Panc1 (cell line): ENCODE results near the gene B2M. TPM values are rescaled to one million over a fixed set of nuclear protein-coding genes. Genes with fewer than 3 reads are reported as not detected.
"Not testable (repeated sequence)": the region's sequence is repeated elsewhere in the genome, so short reads cannot be mapped to it uniquely, and the experiment has no call there.

Source experiments
- ATAC-seq: fragments of 200-7000 bp; cut with Tn5 transposase; 2 replicates; pipeline ENCODE4 v1.9.1; 2020; ENCODE audit warnings: mild to moderate bottlenecking, moderate library complexity
- BruUV-seq: library from RNA; stranded (reverse); fragments of 400-500 nt; replicated peaks from 2 replicates; lab custom pipeline; 2021; lab: Mats Ljungman, UMichigan
- CTCF ChIA-PET: fragments of 300-600 bp; sonication (Branson Sonifier 250); formaldehyde crosslinking; loops from one replicate; lab custom pipeline; 2022; ENCODE audit warnings: antibody characterized with exemption; lab: Charles Lee
- POLR2A ChIA-PET: fragments of 300-600 bp; sonication (Branson Sonifier 250); formaldehyde crosslinking; loops from one replicate; lab custom pipeline; 2022; ENCODE audit warnings: antibody characterized with exemption; lab: Charles Lee
- DNase-seq: peaks from one replicate; pipeline ENCODE4 v3.0.0-alpha.2; 2010; ENCODE audit warnings: low read depth, low spot score
- H3K27ac ChIP-seq: 2 replicates; pipeline ENCODE4 v1.5.1; 2011; ENCODE audit warnings: mild to moderate bottlenecking, low read length, inconsistent platforms
- H3K27me3 ChIP-seq: fragments of 200-500 bp; sonication (Bioruptor generic); 2 replicates; pipeline ENCODE4 v1.6.0; 2014; ENCODE audit warnings: low read length, inconsistent platforms; ENCODE audit not compliant: control insufficient read depth, insufficient read depth
- H3K36me3 ChIP-seq: fragments of 200-500 bp; sonication (Bioruptor generic); 2 replicates; pipeline ENCODE4 v1.5.1; 2014; ENCODE audit warnings: inconsistent platforms, mild to moderate bottlenecking, low read length, moderate library complexity; ENCODE audit not compliant: control insufficient read depth, insufficient read depth
- H3K4me1 ChIP-seq: 2 replicates; pipeline ENCODE4 v1.5.1; 2011; ENCODE audit warnings: inconsistent platforms, mild to moderate bottlenecking, low read length, moderate library complexity; ENCODE audit not compliant: control insufficient read depth, insufficient read depth
- H3K4me3 ChIP-seq, 2 experiments: 2 replicates each; pipeline ENCODE4 v1.5.1; 2011 to 2012; ENCODE audit warnings: low read depth in 2 of 2, low read length in 2 of 2, mild to moderate bottlenecking in 2 of 2, inconsistent platforms in 1 of 2, moderate library complexity in 1 of 2
- H3K9me3 ChIP-seq: fragments of 200-500 bp; sonication (Bioruptor generic); 2 replicates; pipeline ENCODE4 v1.5.1; 2014; ENCODE audit warnings: low read depth, mild to moderate bottlenecking, inconsistent platforms, low read length, moderate library complexity; ENCODE audit not compliant: control insufficient read depth, insufficient read depth
- POLR2AphosphoS5 ChIP-seq: IDR thresholded peaks from 2 replicates; pipeline ENCODE4 v1.6.1; 2012; ENCODE audit warnings: mild to moderate bottlenecking, low read depth, low read length, moderate library complexity
- SIN3A ChIP-seq: IDR thresholded peaks from 2 replicates; pipeline ENCODE4 v1.6.1; 2012; ENCODE audit warnings: low read depth, mild to moderate bottlenecking, low read length, moderate library complexity, borderline replicate concordance; ENCODE audit not compliant: insufficient read depth
- TCF7L2 ChIP-seq: IDR thresholded peaks from 2 replicates; pipeline ENCODE4 v1.6.1; 2011; ENCODE audit warnings: mild to moderate bottlenecking, low read depth, low read length, inconsistent platforms
- in situ Hi-C: cut with HindIII; loops from 2 replicates; pipeline ENCODE4 v1.10.0; 2016; ENCODE audit warnings: low sequenced_read_pairs, low pct_unique_long_range_greater_than_20kb
- intact Hi-C: fragments of 100-400 bp; cut with micrococcal nuclease; formaldehyde crosslinking; loops from one replicate; pipeline ENCODE4 v1.10.0; 2022; ENCODE audit not compliant: unreplicated experiment
- total RNA-seq: library from RNA; stranded (reverse); gene quantifications from one replicate; pipeline ENCODE4 v1.2.1, GENCODE V29; 2021; ENCODE audit not compliant: unreplicated experiment
- TF ChIP-seq, protein P1 (sequence below): fragments of 450-650 bp; IDR thresholded peaks from 2 replicates; pipeline ENCODE4 v1.5.1; 2017; ENCODE audit warnings: mild to moderate bottlenecking
- TF ChIP-seq, protein P2 (sequence below), 2 experiments: IDR thresholded peaks; 2 replicates each; pipeline ENCODE4 v1.6.1; 2011 to 2012; ENCODE audit warnings: low read depth in 2 of 2, control low read depth in 1 of 2, low read length in 1 of 2, mild to moderate bottlenecking in 1 of 2, moderate library complexity in 1 of 2; ENCODE audit not compliant: insufficient read depth in 1 of 2

B2M gene
- total RNA-seq, 1 experiment from 2014 or later, result 914 TPM

DNA sequence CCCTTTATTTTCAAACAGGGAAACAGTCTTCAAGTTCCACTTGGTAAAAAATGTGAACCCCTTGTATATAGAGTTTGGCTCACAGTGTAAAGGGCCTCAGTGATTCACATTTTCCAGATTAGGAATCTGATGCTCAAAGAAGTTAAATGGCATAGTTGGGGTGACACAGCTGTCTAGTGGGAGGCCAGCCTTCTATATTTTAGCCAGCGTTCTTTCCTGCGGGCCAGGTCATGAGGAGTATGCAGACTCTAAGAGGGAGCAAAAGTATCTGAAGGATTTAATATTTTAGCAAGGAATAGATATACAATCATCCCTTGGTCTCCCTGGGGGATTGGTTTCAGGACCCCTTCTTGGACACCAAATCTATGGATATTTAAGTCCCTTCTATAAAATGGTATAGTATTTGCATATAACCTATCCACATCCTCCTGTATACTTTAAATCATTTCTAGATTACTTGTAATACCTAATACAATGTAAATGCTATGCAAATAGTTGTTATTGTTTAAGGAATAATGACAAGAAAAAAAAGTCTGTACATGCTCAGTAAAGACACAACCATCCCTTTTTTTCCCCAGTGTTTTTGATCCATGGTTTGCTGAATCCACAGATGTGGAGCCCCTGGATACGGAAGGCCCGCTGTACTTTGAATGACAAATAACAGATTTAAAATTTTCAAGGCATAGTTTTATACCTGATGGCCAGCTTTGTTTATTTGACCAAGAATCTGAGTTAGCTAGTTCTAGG lies 7.0 kb downstream of the B2M start:
- ChIA-PET POLR2A (no interaction called here), CTCF (no interaction called here)
- no peaks in the 10 kb centered on the region for H3K9me3 ChIP-seq
- ATAC-seq, result no peak
- in situ Hi-C loops, result no loop called here
- H3K27me3 ChIP-seq, result no peaks in the 10 kb centered on the region
- DNase-seq, result no peak
- H3K27ac ChIP-seq, result no peak overlapping the region; the same call in 1 of the 2 replicates
- TF ChIP-seq SIN3A (no peak), TCF7L2 (no peak), POLR2AphosphoS5 (no peak)
- TF ChIP-seq, protein P1, sequence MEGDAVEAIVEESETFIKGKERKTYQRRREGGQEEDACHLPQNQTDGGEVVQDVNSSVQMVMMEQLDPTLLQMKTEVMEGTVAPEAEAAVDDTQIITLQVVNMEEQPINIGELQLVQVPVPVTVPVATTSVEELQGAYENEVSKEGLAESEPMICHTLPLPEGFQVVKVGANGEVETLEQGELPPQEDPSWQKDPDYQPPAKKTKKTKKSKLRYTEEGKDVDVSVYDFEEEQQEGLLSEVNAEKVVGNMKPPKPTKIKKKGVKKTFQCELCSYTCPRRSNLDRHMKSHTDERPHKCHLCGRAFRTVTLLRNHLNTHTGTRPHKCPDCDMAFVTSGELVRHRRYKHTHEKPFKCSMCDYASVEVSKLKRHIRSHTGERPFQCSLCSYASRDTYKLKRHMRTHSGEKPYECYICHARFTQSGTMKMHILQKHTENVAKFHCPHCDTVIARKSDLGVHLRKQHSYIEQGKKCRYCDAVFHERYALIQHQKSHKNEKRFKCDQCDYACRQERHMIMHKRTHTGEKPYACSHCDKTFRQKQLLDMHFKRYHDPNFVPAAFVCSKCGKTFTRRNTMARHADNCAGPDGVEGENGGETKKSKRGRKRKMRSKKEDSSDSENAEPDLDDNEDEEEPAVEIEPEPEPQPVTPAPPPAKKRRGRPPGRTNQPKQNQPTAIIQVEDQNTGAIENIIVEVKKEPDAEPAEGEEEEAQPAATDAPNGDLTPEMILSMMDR, result no peak
- TF ChIP-seq, protein P2, sequence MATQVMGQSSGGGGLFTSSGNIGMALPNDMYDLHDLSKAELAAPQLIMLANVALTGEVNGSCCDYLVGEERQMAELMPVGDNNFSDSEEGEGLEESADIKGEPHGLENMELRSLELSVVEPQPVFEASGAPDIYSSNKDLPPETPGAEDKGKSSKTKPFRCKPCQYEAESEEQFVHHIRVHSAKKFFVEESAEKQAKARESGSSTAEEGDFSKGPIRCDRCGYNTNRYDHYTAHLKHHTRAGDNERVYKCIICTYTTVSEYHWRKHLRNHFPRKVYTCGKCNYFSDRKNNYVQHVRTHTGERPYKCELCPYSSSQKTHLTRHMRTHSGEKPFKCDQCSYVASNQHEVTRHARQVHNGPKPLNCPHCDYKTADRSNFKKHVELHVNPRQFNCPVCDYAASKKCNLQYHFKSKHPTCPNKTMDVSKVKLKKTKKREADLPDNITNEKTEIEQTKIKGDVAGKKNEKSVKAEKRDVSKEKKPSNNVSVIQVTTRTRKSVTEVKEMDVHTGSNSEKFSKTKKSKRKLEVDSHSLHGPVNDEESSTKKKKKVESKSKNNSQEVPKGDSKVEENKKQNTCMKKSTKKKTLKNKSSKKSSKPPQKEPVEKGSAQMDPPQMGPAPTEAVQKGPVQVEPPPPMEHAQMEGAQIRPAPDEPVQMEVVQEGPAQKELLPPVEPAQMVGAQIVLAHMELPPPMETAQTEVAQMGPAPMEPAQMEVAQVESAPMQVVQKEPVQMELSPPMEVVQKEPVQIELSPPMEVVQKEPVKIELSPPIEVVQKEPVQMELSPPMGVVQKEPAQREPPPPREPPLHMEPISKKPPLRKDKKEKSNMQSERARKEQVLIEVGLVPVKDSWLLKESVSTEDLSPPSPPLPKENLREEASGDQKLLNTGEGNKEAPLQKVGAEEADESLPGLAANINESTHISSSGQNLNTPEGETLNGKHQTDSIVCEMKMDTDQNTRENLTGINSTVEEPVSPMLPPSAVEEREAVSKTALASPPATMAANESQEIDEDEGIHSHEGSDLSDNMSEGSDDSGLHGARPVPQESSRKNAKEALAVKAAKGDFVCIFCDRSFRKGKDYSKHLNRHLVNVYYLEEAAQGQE (IDR thresholded peaks at IDR 0.05; ENCODE audit: insufficient read depth in 1 of 2, low read depth in 2 of 2, low read length in 1 of 2), result no peak
- H3K4me3 ChIP-seq, result no peak overlapping the region
- intact Hi-C loops, result no loop called here
- no TSS peak for BruUV-seq
- H3K4me1 ChIP-seq, result peaks cover 36% of the 10 kb centered on the region
- peaks cover 30% of the 10 kb centered on the region for H3K36me3 ChIP-seq

DNA sequence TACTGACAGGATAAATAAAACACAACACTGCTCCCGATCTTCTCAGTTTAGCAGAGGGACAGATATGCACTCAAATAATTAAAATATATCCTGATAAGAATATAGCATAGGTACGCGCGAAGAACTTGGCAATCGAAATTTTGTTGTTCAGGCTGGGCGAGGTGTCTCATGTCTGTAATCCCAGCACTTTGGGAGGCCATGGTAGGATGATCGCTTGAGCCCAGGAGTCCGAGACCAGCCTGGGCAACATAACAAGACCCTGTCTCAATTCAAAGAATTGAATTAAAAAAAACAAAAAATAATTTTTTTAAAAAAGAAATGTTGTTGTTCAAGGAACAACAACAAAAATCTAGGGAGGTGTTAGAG lies 7.6 kb downstream of the B2M start:
- no peak for ATAC-seq
- Histone ChIP-seq H3K36me3 (peaks cover 30% of the 10 kb centered on the region), H3K9me3 (no peaks in the 10 kb centered on the region), H3K4me1 (peaks cover 31% of the 10 kb centered on the region), H3K27ac (no peak overlapping the region; the same call in 1 of the 2 replicates), H3K4me3 (no peak overlapping the region), H3K27me3 (no peaks in the 10 kb centered on the region)
- no peak for TF ChIP-seq POLR2AphosphoS5
- ChIA-PET CTCF (no interaction called here), POLR2A (no interaction called here)
- in situ Hi-C loops, result no loop called here
- no TSS peak for BruUV-seq
- DNase-seq, result no peak
- intact Hi-C loops, result no loop called here

DNA sequence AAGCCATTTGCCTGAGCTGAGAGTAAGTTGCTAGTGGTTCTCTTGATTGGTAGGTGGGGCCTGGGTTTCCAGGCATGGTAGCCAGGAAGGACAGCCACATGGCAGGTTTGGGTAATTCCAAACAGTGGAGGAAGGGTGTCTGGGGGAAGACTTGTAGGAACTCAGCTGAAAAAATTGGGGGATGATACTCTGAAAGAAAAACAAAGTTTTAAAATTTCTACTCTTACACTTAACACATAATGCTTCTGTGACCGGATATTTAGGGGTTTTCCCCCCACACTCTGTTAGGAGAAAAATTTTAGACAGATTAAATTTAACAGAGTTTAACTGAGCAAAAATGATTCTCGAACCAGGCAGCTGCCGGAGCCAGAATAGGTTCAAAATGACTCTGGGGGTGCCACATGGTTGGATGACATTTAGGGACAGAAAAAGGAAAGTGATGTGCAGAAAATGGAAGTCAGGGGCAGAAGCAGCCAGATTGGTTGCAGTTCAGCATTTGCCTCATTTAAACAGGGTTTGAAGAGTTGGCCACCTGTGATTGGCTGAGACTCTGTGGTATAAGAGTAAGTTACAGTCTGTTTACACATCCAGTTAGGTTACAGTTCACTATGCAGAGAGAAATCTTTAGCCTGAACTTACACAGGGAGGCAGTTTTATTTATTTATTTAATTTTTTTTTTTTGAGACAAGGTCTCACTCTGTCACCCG lies 8.1 kb downstream of the B2M start:
- Histone ChIP-seq H3K9me3 (no peaks in the 10 kb centered on the region), H3K27ac (peak overlapping the region; percentile 48), H3K36me3 (peaks cover 30% of the 10 kb centered on the region), H3K4me3 (no peak overlapping the region), H3K4me1 (peaks cover 27% of the 10 kb centered on the region), H3K27me3 (no peaks in the 10 kb centered on the region)
- DNase-seq (no peak), ATAC-seq (peak; percentile 70)
- no TSS peak for BruUV-seq
- POLR2A ChIA-PET, result no interaction called here
- TF ChIP-seq TCF7L2 (no peak), POLR2AphosphoS5 (peak; percentile 59), SIN3A (no peak)
- TF ChIP-seq, protein P2 (IDR thresholded peaks at IDR 0.05; ENCODE audit: insufficient read depth in 1 of 2, low read depth in 2 of 2, low read length in 1 of 2), result no peak
- intact Hi-C loops, result no loop called here
- in situ Hi-C loops, result no loop called here
- CTCF ChIA-PET, result no interaction called here

DNA sequence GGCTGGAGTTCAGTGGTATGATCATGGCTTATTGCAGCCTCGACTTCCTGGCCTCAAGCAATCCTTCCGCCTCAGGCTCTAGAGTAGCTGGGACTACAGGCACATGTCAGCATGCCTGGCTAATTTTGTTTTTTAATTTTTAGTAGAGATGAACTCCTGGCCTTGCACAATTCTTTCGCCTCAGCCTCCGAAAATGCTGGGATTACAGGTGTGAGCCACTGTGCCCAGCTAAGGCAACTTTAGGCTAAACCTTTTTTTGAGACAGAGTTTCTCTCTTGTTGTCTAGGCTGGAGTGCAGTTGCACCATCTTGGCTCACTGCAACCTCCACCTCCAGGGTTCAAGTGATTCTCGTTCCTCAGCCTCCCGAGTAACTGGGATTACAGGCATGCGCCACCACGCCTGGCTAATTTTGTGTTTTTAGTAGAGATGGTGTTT lies 8.7 kb downstream of the B2M start:
- H3K27ac ChIP-seq, DNase-seq, POLR2A ChIA-PET, H3K4me3 ChIP-seq, in situ Hi-C loops, H3K9me3 ChIP-seq, intact Hi-C loops, ATAC-seq, CTCF ChIA-PET, BruUV-seq, H3K27me3 ChIP-seq: not testable (repeated sequence)
- Histone ChIP-seq H3K36me3 (peaks cover 29% of the 10 kb centered on the region), H3K4me1 (peaks cover 27% of the 10 kb centered on the region)
